HuH-7.5 (cell line): ENCODE results near the gene SCMH1.

Source experiments
- DNase-seq: peaks from one replicate; pipeline ENCODE4 v3.0.0; 2011; ENCODE audit warnings: low spot score

The SCMH1 gene

GRCh38 chr1:40998668-40999067 lies 243.4 kb downstream of the SCMH1 start:
- no peak for DNase-seq

GRCh38 chr1:40997096-40997495 lies 245.0 kb downstream of the SCMH1 start:
- DNase-seq = no peak

- DNase-seq = no peak
Observed at GRCh38 chr1:40989066-40989465, 253.0 kb downstream of the SCMH1 start.

- DNase-seq = no peak
Observed at GRCh38 chr1:40988280-40988679, 253.8 kb downstream of the SCMH1 start.

GRCh38 chr1:40987439-40988276 lies 254.4 kb downstream of the SCMH1 start:
- no peak for DNase-seq

GRCh38 chr1:40986956-40987355 lies 255.2 kb downstream of the SCMH1 start:
- DNase-seq = no peak

GRCh38 chr1:40986328-40986783 lies 255.8 kb downstream of the SCMH1 start:
- no peak for DNase-seq

- DNase-seq = no peak
Observed at GRCh38 chr1:40985875-40986274, 256.2 kb downstream of the SCMH1 start.

- no peak for DNase-seq
Observed at GRCh38 chr1:40985161-40985560, 256.9 kb downstream of the SCMH1 start.

- no peak for DNase-seq
Observed at GRCh38 chr1:40984531-40984930, 257.6 kb downstream of the SCMH1 start.

- no peak for DNase-seq
Observed at GRCh38 chr1:40984066-40984465, 258.0 kb downstream of the SCMH1 start.

GRCh38 chr1:40983286-40983685 lies 258.8 kb downstream of the SCMH1 start:
- no peak for DNase-seq

GRCh38 chr1:40982721-40983120 lies 259.4 kb downstream of the SCMH1 start:
- DNase-seq = no peak

GRCh38 chr1:40981691-40982448 lies 260.2 kb downstream of the SCMH1 start:
- no peak for DNase-seq

GRCh38 chr1:40980453-40981121 lies 261.5 kb downstream of the SCMH1 start:
- DNase-seq = peak; percentile 28

- peak; percentile 38 for DNase-seq
Observed at GRCh38 chr1:40980068-40980452, 262.0 kb downstream of the SCMH1 start.

GRCh38 chr1:40979241-40980067 lies 262.7 kb downstream of the SCMH1 start, which contains the start of gene CTPS1:
Gene CTPS1 (plus strand): TSS chr1:40979696. CDS start chr1:40983291, 3,595 bp downstream.
- peak; percentile 94 for DNase-seq

GRCh38 chr1:40978886-40979240 lies 263.2 kb downstream of the SCMH1 start:
- DNase-seq = no peak

GRCh38 chr1:40977716-40978115 lies 264.4 kb downstream of the SCMH1 start:
- DNase-seq = no peak
